NCI-H510A (cell line): ENCODE results near the gene GDF15.

Experiments used
- DNase-seq: peaks from one replicate; lab custom pipeline; 2025; lab: John Stamatoyannopoulos, UW

GDF15 gene

DNA sequence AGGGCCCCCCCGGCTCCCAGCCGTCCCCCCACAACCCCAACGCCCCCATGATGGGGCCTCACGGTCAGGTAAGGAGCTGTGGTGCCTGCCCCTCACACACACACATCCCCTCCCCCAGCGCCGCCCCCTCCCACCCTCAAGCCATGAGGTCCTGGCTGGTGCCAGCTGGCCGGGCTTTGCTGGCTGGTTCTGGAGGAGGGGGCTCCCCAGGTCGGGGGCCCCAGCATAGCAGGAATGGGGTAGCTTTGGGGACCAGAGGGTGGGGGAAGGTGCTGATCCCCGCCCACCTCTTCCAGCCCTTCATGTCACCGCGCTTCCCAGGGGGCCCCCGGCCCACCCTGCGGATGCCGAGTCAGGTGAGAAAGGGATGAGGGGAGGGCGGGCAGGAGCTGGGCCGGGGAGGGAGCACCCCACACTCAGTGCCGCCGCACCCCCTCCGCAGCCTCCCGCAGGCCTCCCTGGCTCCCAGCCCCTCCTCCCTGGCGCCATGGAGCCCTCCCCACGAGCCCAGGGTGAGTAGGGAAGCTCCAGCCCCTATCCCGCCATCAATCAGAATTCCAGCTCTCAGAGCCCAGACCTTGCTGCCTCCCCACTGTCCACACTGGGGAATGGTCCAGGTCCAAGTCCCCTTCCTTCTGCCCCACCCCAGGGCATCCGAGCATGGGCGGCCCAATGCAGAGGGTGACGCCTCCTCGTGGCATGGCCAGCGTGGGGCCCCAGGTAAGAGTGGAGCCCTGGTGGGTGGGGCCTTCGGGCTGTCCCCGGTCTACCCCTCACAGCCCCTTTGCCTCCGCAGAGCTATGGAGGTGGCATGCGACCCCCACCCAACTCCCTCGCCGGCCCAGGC is 45.6 kb downstream of the GDF15 start:
- no peak for DNase-seq

DNA sequence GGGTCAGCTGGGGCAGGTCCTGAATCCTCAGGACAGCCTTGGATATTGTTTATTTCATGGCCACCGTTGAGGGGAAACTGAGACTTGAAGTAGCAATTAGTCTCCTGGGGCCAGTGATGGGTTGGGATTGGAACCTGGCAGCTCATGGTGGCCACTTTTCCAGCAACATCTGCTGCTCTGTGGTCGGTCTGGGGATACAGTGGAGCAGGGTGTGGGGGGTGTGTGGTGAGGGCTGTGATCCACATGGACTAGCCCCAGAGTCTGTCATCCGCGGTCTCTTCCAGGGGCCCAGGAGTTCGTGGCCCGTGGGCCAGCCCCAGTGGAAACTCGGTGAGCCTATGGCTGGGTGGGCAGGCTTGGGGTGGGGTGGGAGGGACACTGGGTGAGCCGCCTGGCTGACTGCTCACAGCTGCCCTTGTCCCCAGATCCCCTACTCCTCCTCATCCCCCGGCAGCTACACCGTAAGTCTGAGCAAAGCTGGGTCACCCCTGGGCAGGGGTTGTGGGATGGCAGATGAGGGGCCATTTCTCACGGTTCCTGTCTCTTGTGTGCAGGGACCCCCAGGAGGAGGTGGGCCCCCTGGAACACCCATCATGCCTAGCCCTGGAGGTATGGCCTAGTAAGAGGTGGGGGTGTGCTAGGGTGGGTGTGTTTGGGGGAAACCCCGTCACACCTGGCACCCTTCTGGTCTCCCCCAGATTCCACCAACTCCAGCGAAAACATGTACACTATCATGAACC is 46.5 kb downstream of the GDF15 start:
- DNase-seq: no peak

DNA sequence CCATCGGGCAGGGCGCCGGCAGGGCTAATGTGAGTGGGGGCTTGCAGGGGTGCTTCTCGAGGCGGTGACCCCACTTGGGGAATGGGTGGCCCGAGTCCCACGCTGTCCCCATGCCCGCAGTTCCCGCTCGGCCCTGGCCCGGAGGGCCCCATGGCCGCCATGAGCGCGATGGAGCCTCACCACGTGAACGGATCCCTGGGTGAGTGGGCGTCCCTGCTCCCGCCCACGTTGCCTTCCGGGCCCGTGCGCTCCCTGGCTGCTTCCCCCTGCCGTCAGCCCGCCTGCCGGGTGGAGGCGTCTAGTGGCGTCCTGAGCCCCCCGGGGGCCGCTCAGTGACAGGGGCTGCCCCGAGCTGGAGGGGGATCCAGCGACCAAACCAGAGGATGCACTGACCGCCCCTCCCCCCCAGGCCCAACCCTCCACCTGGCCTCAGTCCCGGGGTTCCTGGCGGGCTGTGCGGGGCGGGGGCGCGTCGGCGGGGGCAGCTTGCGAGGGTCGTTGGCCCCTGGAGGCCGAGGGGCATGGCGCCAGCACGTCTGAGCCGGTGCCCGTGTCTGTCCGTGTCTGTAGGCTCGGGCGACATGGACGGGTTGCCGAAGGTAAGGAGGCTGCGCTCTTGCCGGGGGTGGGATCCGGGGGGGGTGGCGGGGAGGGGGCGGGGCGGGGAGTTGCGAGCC is 47.2 kb downstream of the GDF15 start:
- DNase-seq: no peak

DNA sequence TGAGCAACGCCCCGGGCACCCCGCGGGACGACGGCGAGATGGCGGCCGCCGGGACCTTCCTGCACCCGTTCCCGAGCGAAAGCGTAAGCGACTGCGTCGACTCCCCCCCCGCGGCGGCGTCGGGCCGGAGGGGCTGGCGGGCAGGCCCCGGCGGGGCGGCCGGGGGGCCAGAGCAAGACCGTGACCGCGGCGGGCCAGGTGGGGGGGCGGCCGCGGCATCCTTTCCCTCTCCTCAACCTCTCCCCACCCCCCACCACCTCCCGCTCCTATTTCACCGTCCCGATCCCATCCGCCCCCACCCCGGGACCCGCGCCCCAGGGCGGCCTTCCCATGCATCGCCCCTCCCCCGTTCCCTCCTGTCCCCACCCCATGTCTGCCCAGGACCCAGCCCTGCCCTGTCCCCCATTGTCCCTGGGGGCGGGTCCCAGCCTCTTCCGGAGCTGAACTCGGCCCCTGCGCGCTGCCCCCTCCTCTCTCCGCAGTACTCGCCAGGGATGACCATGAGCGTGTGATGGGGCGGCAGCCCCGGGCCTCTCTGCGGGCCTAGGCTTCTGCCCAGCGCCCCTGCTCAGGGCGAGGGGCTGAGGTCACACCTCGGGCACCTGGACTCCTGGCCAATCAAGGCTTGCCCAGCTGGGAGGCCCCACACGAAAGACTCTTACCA is 47.9 kb downstream of the GDF15 start:
- DNase-seq: no peak

DNA sequence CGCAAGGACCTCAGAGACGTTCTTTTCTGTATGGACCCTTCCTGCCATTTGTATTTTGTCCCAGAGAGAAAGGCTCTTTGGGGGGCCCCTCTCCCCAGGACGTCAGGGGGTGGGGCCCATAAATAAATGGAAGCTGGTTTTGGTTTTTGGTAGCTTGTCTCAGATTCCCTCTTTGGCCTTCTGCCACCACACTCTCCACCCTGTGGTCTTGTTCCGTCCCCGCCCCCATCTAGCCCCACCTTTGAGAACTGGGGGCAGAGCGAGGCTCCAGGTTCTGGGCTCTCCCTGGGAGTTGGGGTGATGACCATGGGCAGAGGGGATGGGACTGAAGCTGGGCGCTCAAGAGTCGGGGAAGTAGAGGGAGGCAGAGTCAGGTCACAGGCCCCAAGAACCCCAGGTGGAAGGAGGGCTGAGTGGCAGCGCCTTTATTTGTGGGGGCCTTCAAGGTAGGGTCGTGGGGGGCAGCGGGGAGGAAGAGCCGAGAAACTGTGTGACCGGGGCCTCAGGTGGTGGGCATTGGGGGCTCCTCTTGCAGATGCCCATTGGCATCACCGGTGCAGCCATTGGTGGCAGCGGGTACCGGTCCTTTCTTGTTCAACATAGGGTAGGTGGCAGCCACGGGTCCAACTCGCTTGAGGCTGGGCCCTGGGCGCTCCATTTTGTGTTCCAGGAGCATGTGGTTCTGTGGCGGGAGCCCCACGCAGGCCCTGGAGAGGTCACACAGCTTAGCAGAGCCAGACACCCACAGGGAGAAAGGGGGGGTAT is 48.6 kb downstream of the GDF15 start:
- no peak for DNase-seq

DNA sequence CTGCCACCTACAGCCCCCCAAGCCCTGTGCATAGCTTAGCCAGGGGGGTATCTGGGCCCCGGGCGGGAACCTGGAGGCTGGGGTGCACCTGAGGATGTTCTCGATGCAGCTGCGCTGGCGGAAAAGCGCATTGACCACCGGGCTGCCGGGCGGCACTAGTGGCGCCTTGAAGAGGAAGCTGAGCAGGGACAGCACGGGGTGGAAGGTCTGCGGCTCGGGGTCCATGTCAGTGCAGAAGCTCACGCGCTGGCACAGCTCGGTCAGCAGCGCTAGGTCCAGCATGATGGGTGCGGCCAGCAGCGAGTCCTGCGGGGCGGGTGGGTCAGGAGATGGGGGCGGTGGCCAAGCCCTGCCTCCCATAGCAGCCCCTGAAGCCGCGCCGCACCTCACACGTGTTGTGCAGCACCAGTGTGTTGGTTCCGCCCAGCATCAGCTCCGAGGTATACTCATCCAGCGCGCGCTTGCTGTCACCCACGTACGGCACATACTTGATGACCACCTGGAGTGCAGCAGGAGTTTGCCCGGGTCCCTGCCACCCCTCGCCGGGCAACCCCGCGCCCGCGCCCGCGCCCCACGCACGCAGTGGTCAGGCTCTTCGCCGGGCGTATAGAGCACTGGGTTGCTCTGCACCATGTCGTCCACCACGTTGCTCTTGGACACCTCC is 49.4 kb downstream of the GDF15 start:
- no peak for DNase-seq

DNA sequence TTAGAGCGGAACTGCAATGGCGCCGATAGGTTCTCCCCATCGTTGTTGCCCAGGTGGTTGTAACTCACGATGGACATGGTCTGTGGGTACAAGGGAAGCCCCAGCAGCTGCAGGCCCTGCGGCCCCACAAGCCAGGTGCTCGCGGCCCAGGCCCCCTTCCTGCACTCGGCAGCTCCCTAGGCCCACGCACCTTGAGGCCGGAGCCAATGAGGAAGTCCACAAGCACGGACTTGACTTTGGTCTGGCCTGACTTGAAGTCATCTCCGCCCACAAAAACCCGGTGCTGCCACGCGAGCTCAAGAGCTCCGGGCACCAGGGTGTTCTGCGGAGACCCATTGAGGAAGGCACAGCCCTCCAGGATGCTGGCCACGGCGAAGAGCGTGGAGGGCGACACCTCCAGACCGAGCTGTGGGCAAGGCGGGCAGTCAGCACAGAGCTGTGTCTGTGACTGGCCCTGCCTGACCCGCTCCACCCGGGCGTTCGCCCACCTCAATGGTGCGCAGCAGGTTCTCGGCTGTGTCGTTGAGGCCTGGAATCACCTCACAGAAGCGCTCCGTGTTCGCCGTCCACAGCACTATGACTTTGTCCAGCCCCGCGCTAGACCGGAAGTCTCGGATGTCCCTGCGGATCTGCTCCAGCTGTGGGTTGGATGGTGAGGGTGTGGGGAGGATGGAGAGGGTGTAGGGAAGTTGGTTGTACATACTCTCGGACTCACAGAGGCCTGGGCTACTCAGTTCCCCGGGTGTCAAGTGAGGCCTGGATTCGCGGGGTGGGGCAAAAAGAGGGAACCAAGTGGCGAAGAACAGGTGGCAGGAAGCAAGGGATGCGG is 50.1 kb downstream of the GDF15 start:
- DNase-seq: no peak

DNA sequence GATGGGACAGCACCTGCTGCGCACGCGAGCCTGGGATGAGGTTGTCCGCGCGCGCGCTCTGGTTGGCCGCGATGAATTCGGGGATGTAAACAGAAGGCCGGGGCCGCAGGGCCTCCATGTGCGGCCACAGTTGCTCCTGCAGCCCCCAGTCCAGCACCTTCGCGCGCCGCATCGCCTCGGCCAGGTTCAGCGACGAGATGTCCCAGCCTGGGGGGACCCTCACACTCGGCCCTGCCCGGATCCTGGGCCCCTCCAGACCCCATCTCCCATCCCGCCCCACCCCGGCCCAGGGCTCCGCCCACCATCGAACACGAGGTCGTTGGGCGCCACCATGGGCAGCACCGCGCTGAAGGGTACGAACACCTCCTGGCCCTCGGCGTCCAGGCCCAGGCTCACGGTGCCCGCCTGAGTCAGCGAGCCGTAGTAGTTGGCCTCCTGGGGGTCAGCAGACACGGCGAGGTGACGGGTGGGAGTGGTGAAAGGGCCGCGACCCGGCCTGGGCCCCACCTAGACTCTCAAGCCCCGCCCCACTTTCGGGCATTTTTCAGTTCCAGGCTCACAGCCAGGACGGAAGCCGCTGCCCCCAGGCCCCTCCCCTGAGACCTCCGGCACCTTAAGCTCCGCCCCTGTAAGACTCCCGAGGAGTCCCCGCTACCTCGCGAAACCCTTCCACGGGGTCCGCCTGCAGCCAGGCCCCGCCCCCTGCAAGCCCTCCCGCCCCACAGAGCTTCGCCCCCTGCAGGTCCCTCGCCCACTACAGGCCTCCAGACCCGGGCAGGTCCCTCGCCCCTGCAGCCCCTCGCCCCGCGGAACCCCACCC is 50.9 kb downstream of the GDF15 start:
- no peak for DNase-seq

DNA sequence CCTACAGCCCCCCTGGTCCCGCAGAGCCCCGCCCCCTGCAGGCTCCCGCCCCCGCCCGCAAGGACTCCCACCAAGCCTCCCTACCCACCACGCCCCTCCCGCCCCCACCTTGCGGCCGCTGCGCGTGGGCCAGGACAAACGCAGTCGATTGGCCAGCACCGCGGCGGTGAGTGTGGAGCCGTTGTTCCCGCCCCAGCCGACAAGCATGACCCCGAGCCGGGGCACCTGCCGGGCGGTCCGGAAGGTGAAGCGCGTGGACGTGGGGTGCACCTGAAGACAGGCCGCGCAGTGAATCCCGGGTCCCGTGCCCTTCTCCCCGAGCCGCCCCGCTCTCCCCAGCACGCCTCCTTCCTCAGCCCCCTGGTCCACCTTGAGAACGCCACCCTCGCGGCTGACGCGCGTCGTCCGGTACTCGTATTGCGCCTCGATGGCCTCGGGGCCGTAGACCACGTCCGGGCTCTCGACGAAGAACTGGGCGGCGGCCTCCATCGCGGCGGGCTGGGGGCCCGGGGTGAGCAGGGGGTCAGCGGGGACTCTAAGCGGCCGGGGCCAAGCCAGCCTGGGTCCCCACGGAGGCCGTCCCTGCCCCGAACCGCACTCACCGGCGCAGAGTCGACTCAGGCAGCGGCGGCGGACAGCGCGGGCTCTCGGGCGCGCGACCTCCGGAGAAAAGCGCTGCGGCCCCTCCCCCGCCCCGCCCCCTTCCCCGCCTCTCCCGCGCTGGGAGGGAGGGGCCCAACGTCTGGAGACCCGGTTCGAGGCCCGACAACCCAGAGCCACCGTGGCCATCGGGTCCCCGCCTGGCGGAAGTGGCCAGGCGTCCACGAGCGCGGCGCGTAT is 51.8 kb downstream of the GDF15 start, which contains the start of gene ISYNA1:
TSS of gene ISYNA1 (minus strand) at position 643 of the 840 bp plus-strand sequence. CDS start at position 489, 154 bp downstream.
- no peak for DNase-seq

DNA sequence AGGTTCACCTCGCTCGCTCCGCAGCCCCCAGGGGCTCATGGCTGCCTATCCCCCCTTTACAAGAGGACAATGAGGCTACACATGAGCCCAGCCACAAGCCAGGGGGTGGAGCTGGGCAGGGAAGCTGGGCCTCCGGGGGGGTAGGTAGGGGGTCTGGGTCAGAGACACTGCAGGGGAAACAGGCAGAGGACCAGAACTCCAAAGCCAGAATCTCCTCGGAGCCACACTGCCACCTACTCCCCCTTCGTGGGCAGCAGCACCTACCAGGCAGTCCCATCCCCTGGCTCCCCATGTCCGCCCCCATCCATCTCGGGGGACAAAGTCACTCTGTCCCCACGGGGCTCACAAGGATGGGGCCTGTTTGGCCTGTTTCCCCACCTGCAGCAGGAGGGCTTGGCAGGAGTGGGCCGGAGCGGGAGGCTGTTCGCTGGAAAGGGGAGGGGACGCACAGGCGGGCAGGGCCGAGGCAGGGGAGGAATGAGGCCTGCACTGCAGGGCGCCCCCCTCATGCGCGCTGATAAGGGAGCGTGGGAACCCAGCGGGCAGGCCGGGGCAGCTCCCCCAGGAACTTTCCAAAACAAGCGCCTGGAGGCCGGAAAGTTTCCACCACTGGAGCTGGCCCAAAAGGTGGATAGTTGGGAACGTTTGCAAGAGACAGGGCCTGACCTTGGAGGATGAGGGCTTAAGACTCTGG is 52.5 kb downstream of the GDF15 start:
- no peak for DNase-seq
